HUES64 (cell line): Measurements from ENCODE around the gene RGMB.

Experiments
- H3K27ac ChIP-seq: 2 replicates; pipeline ENCODE4 v1.7.0; 2013; ENCODE audit warnings: low read depth, low read length, inconsistent platforms
- H3K27me3 ChIP-seq: 2 replicates; pipeline ENCODE4 v1.6.1; 2013; ENCODE audit warnings: mild to moderate bottlenecking, low read length; ENCODE audit not compliant: insufficient read depth
- H3K36me3 ChIP-seq: 2 replicates; pipeline ENCODE4 v1.6.1; 2013; ENCODE audit warnings: mild to moderate bottlenecking, low read length; ENCODE audit not compliant: insufficient read depth
- H3K4me1 ChIP-seq: 2 replicates; pipeline ENCODE4 v1.6.1; 2013; ENCODE audit warnings: mild to moderate bottlenecking, low read length, moderate library complexity; ENCODE audit not compliant: insufficient read depth
- H3K4me3 ChIP-seq: 2 replicates; pipeline ENCODE4 v1.5.1; 2013; ENCODE audit warnings: mild to moderate bottlenecking, low read length, moderate library complexity
- H3K9ac ChIP-seq: 2 replicates; pipeline ENCODE4 v1.6.1; 2013; ENCODE audit warnings: mild to moderate bottlenecking, low read depth, low read length
- H3K9me3 ChIP-seq: 2 replicates; pipeline ENCODE4 v1.6.1; 2013; ENCODE audit warnings: low read depth, low read length; ENCODE audit not compliant: insufficient read depth
- WGBS: fragments of 150-250, 120-280 bp; methylation state at CpG from one replicate; pipeline ENCODE4 v1.1.7; 2013; ENCODE audit warnings: missing lambda C conversion rate; 5-methylcytosine and 5-hydroxymethylcytosine counted together

The RGMB gene

DNA sequence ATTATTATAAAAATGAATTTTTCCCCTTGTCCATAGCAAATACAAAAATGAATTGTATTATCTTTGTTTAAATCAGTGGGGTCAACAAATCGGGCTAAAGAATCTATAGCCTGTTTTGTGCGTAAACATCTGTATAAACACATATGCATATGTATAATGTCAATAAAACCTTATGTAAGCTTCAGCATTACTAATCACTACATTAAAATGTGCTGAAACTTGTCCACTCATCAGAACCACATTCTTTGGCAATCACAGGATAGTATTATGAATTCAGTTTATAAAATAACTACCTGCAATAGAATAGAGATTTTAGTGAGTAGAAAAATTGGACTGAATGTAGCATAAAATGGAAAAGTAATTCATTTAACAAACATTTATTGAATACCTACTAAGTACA is 30.6 kb downstream of the RGMB start:
- Histone ChIP-seq H3K9me3 (peaks cover 21% of the 10 kb centered on the region), H3K36me3 (no peaks in the 10 kb centered on the region), H3K4me1 (no peaks in the 10 kb centered on the region), H3K9ac (no peak overlapping the region), H3K27me3 (no peaks in the 10 kb centered on the region), H3K4me3 (no peak overlapping the region), H3K27ac (no peak overlapping the region)
- no CpG with 5 or more reads among the region's 2 CpGs for WGBS

DNA sequence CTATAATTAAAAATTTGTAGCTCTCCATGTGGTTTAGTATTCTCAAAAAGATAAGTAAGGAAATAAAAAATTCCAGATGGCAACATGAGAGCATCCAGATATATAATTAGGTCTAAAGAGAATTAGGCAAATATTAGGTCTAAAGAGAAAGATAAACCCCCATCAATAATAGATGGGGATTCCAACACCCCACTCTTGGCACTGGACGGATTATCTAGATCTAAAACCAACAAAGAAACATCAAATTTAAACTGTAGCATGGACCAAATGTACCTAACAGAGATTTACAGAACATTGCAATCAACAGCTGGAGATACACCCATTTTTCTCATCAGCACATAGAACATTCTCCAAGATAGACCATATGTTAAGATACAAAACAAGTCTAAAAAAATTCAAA is 31.6 kb downstream of the RGMB start:
- Histone ChIP-seq H3K27me3 (no peaks in the 10 kb centered on the region), H3K9ac (no peak overlapping the region), H3K4me1 (no peaks in the 10 kb centered on the region), H3K9me3 (peaks cover 21% of the 10 kb centered on the region), H3K4me3 (no peak overlapping the region), H3K27ac (no peak overlapping the region), H3K36me3 (no peaks in the 10 kb centered on the region)
- 53% methylated on average over 1 of the region's 1 CpG for WGBS

- Histone ChIP-seq H3K36me3 (no peaks in the 10 kb centered on the region), H3K27me3 (no peaks in the 10 kb centered on the region), H3K4me1 (no peaks in the 10 kb centered on the region), H3K9ac (no peak overlapping the region), H3K9me3 (peaks cover 21% of the 10 kb centered on the region), H3K4me3 (no peak overlapping the region), H3K27ac (no peak overlapping the region)
Observed at GRCh38 chr5:98807806-98808205, 34.3 kb downstream of the RGMB start.

GRCh38 chr5:98810206-98810605 is 36.7 kb downstream of the RGMB start:
- whole genome bisulfite sequencing, result 64% methylated on average over 2 of the region's 2 CpGs
- Histone ChIP-seq H3K9me3 (peaks cover 21% of the 10 kb centered on the region), H3K27me3 (no peaks in the 10 kb centered on the region), H3K9ac (no peak overlapping the region), H3K27ac (no peak overlapping the region), H3K4me1 (no peaks in the 10 kb centered on the region), H3K36me3 (no peaks in the 10 kb centered on the region), H3K4me3 (no peak overlapping the region)

DNA sequence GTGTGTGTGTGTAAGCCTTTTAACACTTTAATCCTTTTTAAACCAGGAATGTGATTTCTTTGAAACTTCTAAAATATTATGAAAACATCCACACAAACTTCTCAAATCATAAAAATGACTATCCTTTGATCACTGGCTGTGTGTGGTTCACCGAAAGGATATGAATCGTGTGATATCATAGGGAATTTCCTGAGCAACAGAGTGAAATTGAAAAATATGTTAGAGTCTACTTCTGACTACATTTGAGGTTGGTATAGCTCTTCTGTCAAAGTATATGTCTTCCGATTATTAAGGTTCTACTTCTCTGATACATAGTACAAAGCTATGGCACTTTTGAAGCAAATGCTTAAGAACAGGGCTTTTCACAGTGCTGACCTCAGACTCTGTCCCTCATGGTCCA is 40.3 kb downstream of the RGMB start:
- Histone ChIP-seq H3K9me3 (no peaks in the 10 kb centered on the region), H3K27ac (no peak overlapping the region), H3K36me3 (no peaks in the 10 kb centered on the region), H3K9ac (no peak overlapping the region), H3K4me3 (no peak overlapping the region), H3K4me1 (no peaks in the 10 kb centered on the region), H3K27me3 (no peaks in the 10 kb centered on the region)
- WGBS, result 91% methylated on average over 3 of the region's 3 CpGs

DNA sequence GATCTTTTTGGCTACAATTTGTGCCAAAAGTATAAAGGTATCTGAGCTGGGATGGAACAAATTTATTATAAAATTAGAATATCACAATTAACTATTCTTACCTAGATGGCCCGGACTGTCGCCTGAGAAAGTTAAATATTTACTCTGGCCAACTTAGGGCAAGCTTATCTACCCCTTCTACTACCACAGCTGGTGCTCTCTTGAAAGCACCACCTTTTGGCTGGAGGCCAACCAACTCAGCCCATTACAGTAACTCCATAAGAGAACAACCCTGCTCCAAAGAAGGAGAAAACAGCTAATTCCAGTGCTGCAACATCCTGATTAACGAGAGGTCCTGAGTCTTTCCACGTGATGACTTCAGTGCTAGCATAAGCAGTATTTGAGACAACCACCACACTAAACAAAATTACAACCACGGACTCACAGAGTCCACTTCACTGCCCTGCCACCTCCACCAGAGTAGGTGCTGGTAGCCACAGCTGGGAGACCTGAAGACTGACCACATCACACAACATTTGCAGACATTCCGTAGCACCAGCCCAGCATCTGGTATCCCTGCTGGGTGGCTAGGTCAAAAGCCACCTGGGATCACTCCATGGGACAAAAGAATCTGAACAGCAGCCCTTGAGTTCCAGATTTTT is 43.2 kb downstream of the RGMB start:
- Histone ChIP-seq H3K4me1 (no peaks in the 10 kb centered on the region), H3K27ac (no peak overlapping the region), H3K36me3 (no peaks in the 10 kb centered on the region), H3K9ac (no peak overlapping the region), H3K4me3 (no peak overlapping the region), H3K9me3 (peaks cover 5% of the 10 kb centered on the region; the same call in 1 of the 2 replicates), H3K27me3 (no peaks in the 10 kb centered on the region)
- WGBS, result 94% methylated on average over 6 of the region's 6 CpGs

- no peaks in the 10 kb centered on the region for H3K27me3 ChIP-seq
- no peak overlapping the region for H3K9ac ChIP-seq
- no peak overlapping the region for H3K4me3 ChIP-seq
- H3K36me3 ChIP-seq, result no peaks in the 10 kb centered on the region
- H3K4me1 ChIP-seq, result no peaks in the 10 kb centered on the region
- H3K9me3 ChIP-seq, result peaks cover under 1% of the 10 kb centered on the region; the same call in 1 of the 2 replicates
- no peak overlapping the region for H3K27ac ChIP-seq
- 98% methylated on average over 2 of the region's 4 CpGs for WGBS
Observed at GRCh38 chr5:98825582-98826375, 52.3 kb downstream of the RGMB start.

GRCh38 chr5:98827161-98827560 is 53.7 kb downstream of the RGMB start:
- Histone ChIP-seq H3K9me3 (no peaks in the 10 kb centered on the region), H3K4me1 (no peaks in the 10 kb centered on the region), H3K27ac (no peak overlapping the region), H3K27me3 (no peaks in the 10 kb centered on the region), H3K4me3 (no peak overlapping the region), H3K36me3 (no peaks in the 10 kb centered on the region), H3K9ac (no peak overlapping the region)
- 38% methylated on average over 1 of the region's 1 CpG for WGBS

- no peak overlapping the region for H3K9ac ChIP-seq
- H3K36me3 ChIP-seq, result no peaks in the 10 kb centered on the region
- no peaks in the 10 kb centered on the region for H3K27me3 ChIP-seq
- WGBS, result 77% methylated on average over 6 of the region's 7 CpGs
- no peaks in the 10 kb centered on the region for H3K9me3 ChIP-seq
- H3K27ac ChIP-seq, result no peak overlapping the region
- no peak overlapping the region for H3K4me3 ChIP-seq
- H3K4me1 ChIP-seq, result no peaks in the 10 kb centered on the region
Observed at GRCh38 chr5:98827588-98828284, 54.3 kb downstream of the RGMB start.

DNA sequence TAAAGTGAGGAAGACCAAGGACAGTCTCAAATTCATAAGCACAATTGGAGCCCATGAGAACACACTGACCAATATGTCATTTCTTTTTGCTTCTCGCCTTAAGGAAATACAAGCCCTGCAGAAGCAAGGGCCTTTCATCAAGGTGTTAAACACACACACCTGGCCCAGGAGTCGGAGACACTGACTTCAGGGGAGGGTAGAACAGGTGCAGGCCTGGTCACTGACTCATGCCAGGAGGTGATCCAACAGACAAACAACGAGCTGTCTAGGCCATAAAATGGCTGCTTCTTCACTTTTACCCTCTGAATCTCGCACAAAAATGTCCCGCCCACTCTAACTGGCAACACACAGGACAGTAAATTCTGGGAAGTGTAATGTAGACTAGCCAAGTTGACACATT is 62.7 kb downstream of the RGMB start:
- Histone ChIP-seq H3K4me1 (no peaks in the 10 kb centered on the region), H3K9me3 (no peaks in the 10 kb centered on the region), H3K9ac (no peak overlapping the region), H3K27ac (no peak overlapping the region), H3K4me3 (no peak overlapping the region), H3K36me3 (no peaks in the 10 kb centered on the region), H3K27me3 (no peaks in the 10 kb centered on the region)
- WGBS, result 91% methylated on average over 5 of the region's 5 CpGs
